Motor neuron (in vitro differentiated cells): ENCODE measurements around the gene ARRDC3. TPM values are rescaled to one million over a fixed set of nuclear protein-coding genes. Genes with fewer than 3 reads are reported as not detected.
"Not testable (repeated sequence)": the region's sequence is repeated elsewhere in the genome, so short reads cannot be mapped to it uniquely, and the experiment has no call there.

Source experiments
- ATAC-seq, 8 experiments: fragments of 200-7000 bp; cut with Tn5 transposase; replicated peaks in 6 of 8; 2 replicates each; pipeline ENCODE4 v1.8.0; 2021; ENCODE audit warnings: mild to moderate bottlenecking in 8 of 8, moderate library complexity in 8 of 8
- H3K27ac ChIP-seq, 2 donors: fragments of 250-450 bp; sonication (Bioruptor Pico); 2 replicates each; pipeline ENCODE4 v1.9.0; 2021; ENCODE audit warnings: antibody characterized with exemption in 2 of 2, mild to moderate bottlenecking in 2 of 2, moderate library complexity in 1 of 2
- H3K4me1 ChIP-seq, 2 donors: fragments of 250-450 bp; sonication (Bioruptor Pico); replicated peaks in 1 of 2; 2 replicates each; pipeline ENCODE4 v1.6.1; 2021; ENCODE audit warnings: antibody characterized with exemption in 2 of 2, mild to moderate bottlenecking in 2 of 2, moderate library complexity in 1 of 2
- H3K4me3 ChIP-seq, 5 donors: fragments of 250-450 bp; sonication (Bioruptor Pico); 2 replicates each; pipeline ENCODE4 v1.9.0; 2021; ENCODE audit warnings: antibody characterized with exemption in 5 of 5, mild to moderate bottlenecking in 5 of 5, moderate library complexity in 4 of 5
- WGBS, 10 experiments: fragments of 450-650 bp; shearing (Covaris generic); methylation state at CpG; one replicate each; pipeline ENCODE4 v1.0.0; 2022; 5-methylcytosine and 5-hydroxymethylcytosine counted together
- in situ Hi-C, 9 experiments: fragments of 400-800 bp; cut with MboI; loops; one replicate each; pipeline ENCODE4 v1.15.0; 2021; ENCODE audit warnings: low sequenced_read_pairs in 9 of 9, low pct_unique_long_range_greater_than_20kb in 2 of 9; ENCODE audit not compliant: unreplicated experiment in 9 of 9
- total RNA-seq, 8 experiments: library from RNA; unstranded; fragments of 300-600 nt; gene quantifications; 2 replicates each; pipeline versions ENCODE4 v1.2.3 to v1.2.4, GENCODE V29; 2022

Gene ARRDC3
- total RNA-seq, 8 experiments from 2014 or later = 31.5 to 316 (median 154) TPM

DNA sequence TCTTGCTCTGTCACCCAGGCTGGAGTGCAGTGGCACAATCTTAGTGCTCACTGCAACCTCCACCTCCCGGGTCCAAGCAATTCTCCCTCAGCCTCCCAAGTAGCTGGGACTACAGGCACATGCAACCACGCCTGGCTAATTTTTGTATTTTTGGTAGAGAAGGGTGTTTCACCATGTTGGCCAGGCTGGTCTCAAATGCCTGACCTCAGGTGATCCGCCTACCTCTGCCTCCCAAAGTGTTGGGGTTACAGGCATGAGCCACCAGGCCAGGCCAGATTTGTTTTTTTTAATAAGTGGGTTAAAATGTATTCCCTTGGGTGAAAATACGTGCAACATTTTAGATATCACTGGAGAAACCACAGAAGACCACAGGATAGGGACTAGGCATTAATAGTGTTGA, 60.1 kb downstream of the ARRDC3 start:
- WGBS, 10 experiments = 59 to 100% (median 92%) methylated on average over 1 to 4 of the region's 4 CpGs; no CpG with 5 or more reads in 1 of the 10 experiments
- H3K27ac ChIP-seq, H3K4me3 ChIP-seq, in situ Hi-C loops, H3K4me1 ChIP-seq, ATAC-seq: not testable (repeated sequence)

GRCh38 chr5:91319667-91320066, 63.5 kb downstream of the ARRDC3 start:
- in situ Hi-C loops = no loop called here
- Histone ChIP-seq H3K4me3 (no peak overlapping the region), H3K27ac (no peak overlapping the region), H3K4me1 (no peaks in the 10 kb centered on the region)
- no peak for ATAC-seq
- 50 to 100% (median 91%) methylated on average over 1 to 2 of the region's 2 CpGs; no CpG with 5 or more reads in 2 of the 10 experiments for WGBS, 10 experiments

DNA sequence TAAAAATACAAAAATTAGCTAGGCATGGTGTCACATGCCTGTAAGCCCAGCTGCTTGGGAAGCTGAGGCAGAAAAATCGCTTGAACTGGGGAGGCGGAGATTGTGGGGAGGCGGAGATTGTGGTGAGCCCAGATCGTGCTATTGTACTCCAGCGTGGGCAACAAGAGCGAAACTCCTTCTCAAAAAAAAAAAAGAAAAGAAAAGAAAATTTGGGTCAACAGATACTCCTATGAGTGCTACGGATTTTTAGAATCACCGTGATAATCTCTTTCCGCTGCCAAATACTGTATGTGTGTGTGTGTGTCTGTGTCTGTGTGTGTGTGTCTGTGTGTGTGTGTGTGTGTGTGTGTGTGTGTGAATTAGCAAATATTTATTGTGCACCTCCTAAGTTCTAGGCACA, 64.4 kb downstream of the ARRDC3 start:
- WGBS, 10 experiments = 66 to 100% (median 88%) methylated on average over 1 to 9 of the region's 9 CpGs; no CpG with 5 or more reads in 1 of the 10 experiments
- no peak for ATAC-seq
- H3K4me1 ChIP-seq = peaks cover 0 to 5% of the 10 kb centered on the region in 2 donors
- H3K4me3 ChIP-seq = no peak overlapping the region
- in situ Hi-C loops = no loop called here
- H3K27ac ChIP-seq = no peak overlapping the region
